Chondrocyte (in vitro differentiated cells): ENCODE data around the gene IPO5. TPM values are rescaled to one million over a fixed set of nuclear protein-coding genes. Genes with fewer than 3 reads are reported as not detected.
"Not testable (repeated sequence)": the region's sequence is repeated elsewhere in the genome, so short reads cannot be mapped to it uniquely, and the experiment has no call there.

Experiments
- DNase-seq: peaks from one replicate; pipeline ENCODE4 v3.0.0; 2021; ENCODE audit warnings: mixed read lengths, low spot score
- H3K27ac Mint-ChIP-seq: one replicate; pipeline ENCODE4 v1.8.0; 2021; ENCODE audit warnings: mild to moderate bottlenecking, moderate library complexity, mixed read lengths; ENCODE audit not compliant: unreplicated experiment
- H3K27me3 Mint-ChIP-seq: 2 replicates; pipeline ENCODE4 v1.8.0; 2021; ENCODE audit warnings: low read depth, mixed read lengths
- H3K36me3 Mint-ChIP-seq: 2 replicates; pipeline ENCODE4 v1.8.0; 2021; ENCODE audit warnings: low read depth, mixed read lengths
- H3K4me1 Mint-ChIP-seq: 2 replicates; pipeline ENCODE4 v1.8.0; 2021; ENCODE audit warnings: low read depth, mild to moderate bottlenecking, mixed read lengths
- H3K4me3 Mint-ChIP-seq: one replicate; pipeline ENCODE4 v1.8.0; 2021; ENCODE audit warnings: mild to moderate bottlenecking, moderate library complexity, mixed read lengths; ENCODE audit not compliant: unreplicated experiment
- H3K9me3 Mint-ChIP-seq: 2 replicates; pipeline ENCODE4 v1.8.0; 2021; ENCODE audit warnings: low read depth, mixed read lengths
- total RNA-seq: library from RNA; stranded (reverse); gene quantifications from 3 replicates; pipeline ENCODE4 v1.2.1, GENCODE V29; 2021
- TF ChIP-seq, protein P1 (sequence below): fragments of 200-600 bp; sonication (generic); IDR thresholded peaks from 2 replicates; pipeline ENCODE4 v1.5.0; 2021; ENCODE audit warnings: antibody characterized with exemption, mild to moderate bottlenecking, moderate library complexity

IPO5 gene
- total RNA-seq, 1 donor from 2014 or later: 119 TPM

DNA sequence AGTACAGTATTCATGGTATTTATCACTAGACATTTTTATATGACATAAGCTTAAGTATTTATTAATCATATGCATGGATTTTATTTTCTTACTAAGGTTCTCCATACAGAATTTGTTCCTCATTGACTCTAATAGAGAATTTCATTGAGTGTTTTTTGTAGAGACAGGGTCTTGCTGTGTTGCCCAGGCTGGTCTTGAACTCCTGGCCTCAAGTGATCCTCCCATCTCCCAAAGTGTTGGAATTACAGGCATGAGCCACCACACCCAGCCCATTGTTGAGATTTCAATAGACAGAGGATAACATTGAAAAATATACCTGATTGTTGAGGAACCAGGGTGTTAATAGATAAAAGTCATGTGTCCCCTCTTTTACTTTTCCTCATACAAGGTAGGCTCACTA lies 26.1 kb downstream of the IPO5 start:
- Mint-ChIP-seq H3K4me3 (no peak overlapping the region), H3K4me1 (peaks cover 52% of the 10 kb centered on the region), H3K36me3 (peaks cover 4% of the 10 kb centered on the region), H3K27ac (peak overlapping the region; percentile 36), H3K27me3 (no peaks in the 10 kb centered on the region), H3K9me3 (no peaks in the 10 kb centered on the region)
- TF ChIP-seq, protein P1, sequence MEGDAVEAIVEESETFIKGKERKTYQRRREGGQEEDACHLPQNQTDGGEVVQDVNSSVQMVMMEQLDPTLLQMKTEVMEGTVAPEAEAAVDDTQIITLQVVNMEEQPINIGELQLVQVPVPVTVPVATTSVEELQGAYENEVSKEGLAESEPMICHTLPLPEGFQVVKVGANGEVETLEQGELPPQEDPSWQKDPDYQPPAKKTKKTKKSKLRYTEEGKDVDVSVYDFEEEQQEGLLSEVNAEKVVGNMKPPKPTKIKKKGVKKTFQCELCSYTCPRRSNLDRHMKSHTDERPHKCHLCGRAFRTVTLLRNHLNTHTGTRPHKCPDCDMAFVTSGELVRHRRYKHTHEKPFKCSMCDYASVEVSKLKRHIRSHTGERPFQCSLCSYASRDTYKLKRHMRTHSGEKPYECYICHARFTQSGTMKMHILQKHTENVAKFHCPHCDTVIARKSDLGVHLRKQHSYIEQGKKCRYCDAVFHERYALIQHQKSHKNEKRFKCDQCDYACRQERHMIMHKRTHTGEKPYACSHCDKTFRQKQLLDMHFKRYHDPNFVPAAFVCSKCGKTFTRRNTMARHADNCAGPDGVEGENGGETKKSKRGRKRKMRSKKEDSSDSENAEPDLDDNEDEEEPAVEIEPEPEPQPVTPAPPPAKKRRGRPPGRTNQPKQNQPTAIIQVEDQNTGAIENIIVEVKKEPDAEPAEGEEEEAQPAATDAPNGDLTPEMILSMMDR: no peak
- DNase-seq: no peak

DNA sequence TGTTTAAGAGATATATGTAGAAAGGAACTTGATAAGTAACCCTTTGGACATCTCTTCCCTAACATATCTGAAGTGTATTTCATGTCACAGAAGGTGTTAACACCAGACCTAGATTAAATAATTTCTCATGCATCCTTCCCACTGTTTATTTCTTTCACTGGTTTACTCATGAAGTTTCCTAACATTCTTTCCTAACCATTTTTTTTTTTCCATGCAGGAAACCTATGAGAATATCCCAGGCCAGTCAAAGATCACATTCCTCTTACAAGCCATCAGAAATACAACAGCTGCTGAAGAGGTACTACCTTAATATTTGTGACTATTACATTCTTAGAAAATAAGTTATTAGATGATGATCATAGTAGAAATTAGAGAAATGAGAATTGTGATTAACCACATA lies 28.8 kb downstream of the IPO5 start:
- H3K4me3 Mint-ChIP-seq: no peak overlapping the region
- TF ChIP-seq, protein P1: no peak
- no peak for DNase-seq
- H3K36me3 Mint-ChIP-seq: peaks cover 20% of the 10 kb centered on the region
- no peaks in the 10 kb centered on the region for H3K9me3 Mint-ChIP-seq
- peak overlapping the region; percentile 38 for H3K27ac Mint-ChIP-seq
- no peaks in the 10 kb centered on the region for H3K27me3 Mint-ChIP-seq
- peaks cover 45% of the 10 kb centered on the region for H3K4me1 Mint-ChIP-seq

DNA sequence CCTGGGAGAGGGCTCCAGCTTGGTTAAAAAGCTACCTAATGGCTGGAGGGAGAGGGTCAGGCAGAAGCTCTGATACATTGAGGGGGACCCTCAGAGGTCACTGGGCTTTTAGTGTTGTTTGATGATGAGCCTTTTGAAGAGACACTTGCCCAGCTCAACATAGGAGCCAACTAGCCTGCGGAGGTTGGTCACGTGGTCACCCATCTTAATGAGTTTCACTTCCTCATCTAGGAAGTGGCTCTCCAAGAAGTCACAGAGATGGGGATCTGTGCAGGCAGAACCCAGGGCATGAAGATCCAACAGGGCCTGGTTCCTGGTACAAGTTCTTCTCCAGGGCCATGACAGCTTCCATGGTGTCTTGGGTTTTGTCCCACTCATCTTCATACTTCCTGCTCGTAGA lies 33.4 kb downstream of the IPO5 start:
- no peak overlapping the region for H3K27ac Mint-ChIP-seq
- no peaks in the 10 kb centered on the region for H3K27me3 Mint-ChIP-seq

DNA sequence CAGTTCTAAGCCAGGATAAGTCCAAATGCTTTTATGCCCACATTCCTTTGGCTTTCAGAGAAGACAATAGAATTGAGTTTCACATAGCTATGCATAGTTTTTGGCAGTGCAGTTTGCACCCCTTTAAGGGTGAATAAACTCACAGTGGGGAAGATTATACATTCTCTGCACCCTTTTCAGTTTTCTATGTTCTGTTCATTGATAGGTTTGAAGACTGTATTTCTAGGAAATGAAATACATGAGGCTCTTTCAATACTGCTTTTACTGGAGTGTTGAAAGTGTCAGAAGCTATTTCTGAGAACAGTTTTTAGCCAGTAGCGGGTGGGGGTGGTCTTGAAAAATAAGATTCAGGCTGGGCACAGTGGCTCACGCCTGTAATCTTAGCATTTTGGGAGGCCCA lies 46.2 kb downstream of the IPO5 start:
- H3K4me3 Mint-ChIP-seq: no peak overlapping the region
- H3K36me3 Mint-ChIP-seq: peaks cover 33% of the 10 kb centered on the region
- no peak for DNase-seq

More for the DNA sequence above, 33.4 kb downstream of the IPO5 start:
- peaks cover 8% of the 10 kb centered on the region for H3K4me1 Mint-ChIP-seq
- no peaks in the 10 kb centered on the region for H3K9me3 Mint-ChIP-seq
- TF ChIP-seq, protein P1: no peak
- peaks cover 33% of the 10 kb centered on the region for H3K36me3 Mint-ChIP-seq
- no peak for DNase-seq
- H3K4me3 Mint-ChIP-seq: no peak overlapping the region

DNA sequence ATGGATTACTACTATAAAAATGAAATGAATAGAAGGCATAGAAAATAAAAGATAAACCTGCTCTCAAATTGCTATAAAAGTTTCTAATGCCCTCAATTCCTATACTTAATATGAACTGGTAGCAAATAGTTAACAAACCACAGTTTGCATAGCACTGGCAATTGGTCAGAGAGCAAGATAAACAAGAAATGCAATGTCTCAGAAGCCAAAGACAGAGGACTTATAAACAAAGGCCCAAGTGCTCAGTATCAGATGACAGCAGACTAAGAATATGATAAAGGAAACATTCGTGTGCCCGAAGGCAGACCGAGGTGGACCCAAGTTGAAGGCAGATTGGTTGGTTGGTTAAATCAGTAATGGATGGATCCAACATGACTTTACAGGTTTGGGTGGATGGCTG lies 50.6 kb downstream of the IPO5 start:
- peaks cover 9% of the 10 kb centered on the region for H3K4me1 Mint-ChIP-seq
- H3K27ac Mint-ChIP-seq: peak overlapping the region; percentile 33
- peaks cover 49% of the 10 kb centered on the region for H3K36me3 Mint-ChIP-seq
- TF ChIP-seq, protein P1: no peak
- no peaks in the 10 kb centered on the region for H3K27me3 Mint-ChIP-seq
- no peak for DNase-seq
- H3K9me3 Mint-ChIP-seq: no peaks in the 10 kb centered on the region
- no peak overlapping the region for H3K4me3 Mint-ChIP-seq

More for the DNA sequence above, 46.2 kb downstream of the IPO5 start:
- H3K27me3 Mint-ChIP-seq: no peaks in the 10 kb centered on the region
- peaks cover 9% of the 10 kb centered on the region for H3K4me1 Mint-ChIP-seq
- TF ChIP-seq, protein P1: no peak
- no peak overlapping the region for H3K27ac Mint-ChIP-seq
- H3K9me3 Mint-ChIP-seq: no peaks in the 10 kb centered on the region

DNA sequence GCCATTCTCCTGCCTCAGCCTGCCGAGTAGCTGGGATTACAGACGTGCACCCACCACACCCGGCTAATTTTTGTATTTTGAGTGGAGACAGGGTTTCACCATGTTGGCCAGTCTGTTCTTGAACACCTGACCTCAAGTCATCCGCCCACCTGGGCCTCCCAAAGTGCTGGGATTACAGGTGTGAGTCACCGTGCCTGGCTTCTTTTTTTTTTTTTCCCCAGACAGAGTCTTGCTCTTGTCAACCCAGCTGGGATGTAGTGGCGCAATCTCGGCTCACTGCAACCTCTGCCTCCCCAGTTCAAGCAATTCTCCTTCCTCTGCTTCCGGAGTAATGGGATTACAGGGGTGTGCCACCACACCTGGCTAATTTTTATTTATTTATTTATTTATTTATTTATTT lies 51.5 kb downstream of the IPO5 start:
- H3K36me3 Mint-ChIP-seq: peaks cover 50% of the 10 kb centered on the region

More for the DNA sequence above, 51.5 kb downstream of the IPO5 start:
- DNase-seq, H3K27ac Mint-ChIP-seq, H3K4me3 Mint-ChIP-seq, H3K27me3 Mint-ChIP-seq, H3K9me3 Mint-ChIP-seq, H3K4me1 Mint-ChIP-seq: not testable (repeated sequence)
